Astrocyte (in vitro differentiated cells and primary cell): ENCODE measurements around the gene B2M. TPM values are rescaled to one million over a fixed set of nuclear protein-coding genes. Genes with fewer than 3 reads are reported as not detected.
"Not testable (repeated sequence)": the region's sequence is repeated elsewhere in the genome, so short reads cannot be mapped to it uniquely, and the experiment has no call there.

Experiments used
- DNase-seq: peaks from one replicate; pipeline ENCODE4 v3.0.0-alpha.2; 2010; ENCODE audit warnings: low read depth
- FAIRE-seq: peaks from 2 replicates; lab custom pipeline; 2011; peaks lifted over from hg19 to GRCh38; lab: Jason Lieb, UNC
- H2AFZ ChIP-seq: 2 replicates; pipeline ENCODE4 v1.6.0; 2012; ENCODE audit warnings: low read depth, low read length, inconsistent platforms
- H3K27ac ChIP-seq: 2 replicates; pipeline ENCODE4 v1.5.1; 2011; ENCODE audit warnings: low read depth, low read length, inconsistent platforms
- H3K27me3 ChIP-seq: 2 replicates; pipeline ENCODE4 v1.6.0; 2011; ENCODE audit warnings: low read length, inconsistent platforms; ENCODE audit not compliant: insufficient read depth
- H3K36me3 ChIP-seq: 2 replicates; pipeline ENCODE4 v1.5.1; 2011; ENCODE audit warnings: low read length, inconsistent platforms; ENCODE audit not compliant: insufficient read depth
- H3K4me1 ChIP-seq: 2 replicates; pipeline ENCODE4 v1.5.1; 2011; ENCODE audit warnings: low read length, inconsistent platforms; ENCODE audit not compliant: insufficient read depth
- H3K4me2 ChIP-seq: 2 replicates; pipeline ENCODE4 v1.6.0; 2012; ENCODE audit warnings: low read length, inconsistent platforms
- H3K4me3 ChIP-seq: 2 replicates; pipeline ENCODE4 v1.5.1; 2011; ENCODE audit warnings: low read depth, mild to moderate bottlenecking, low read length, inconsistent platforms; ENCODE audit not compliant: insufficient read depth
- H3K79me2 ChIP-seq: 2 replicates; pipeline ENCODE4 v1.6.0; 2012; ENCODE audit warnings: mild to moderate bottlenecking, low read length, inconsistent platforms; ENCODE audit not compliant: insufficient read depth
- H3K9ac ChIP-seq: 2 replicates; pipeline ENCODE4 v1.6.0; 2012; ENCODE audit warnings: mild to moderate bottlenecking, low read length, inconsistent platforms
- H3K9me3 ChIP-seq: 2 replicates; pipeline ENCODE4 v1.5.1; 2012; ENCODE audit warnings: low read depth, mild to moderate bottlenecking, low read length, inconsistent platforms; ENCODE audit not compliant: insufficient read depth
- H4K20me1 ChIP-seq: 2 replicates; pipeline ENCODE4 v1.6.0; 2012; ENCODE audit warnings: low read length, inconsistent platforms; ENCODE audit not compliant: insufficient read depth
- H3K27ac Mint-ChIP-seq: one replicate; pipeline ENCODE4 v1.8.0; 2021; ENCODE audit warnings: mild to moderate bottlenecking, mixed read lengths; ENCODE audit not compliant: unreplicated experiment
- H3K27me3 Mint-ChIP-seq: one replicate; pipeline ENCODE4 v1.8.0; 2021; ENCODE audit warnings: low read depth, mixed read lengths; ENCODE audit not compliant: unreplicated experiment
- H3K36me3 Mint-ChIP-seq: one replicate; pipeline ENCODE4 v1.8.0; 2021; ENCODE audit warnings: low read depth, mixed read lengths; ENCODE audit not compliant: unreplicated experiment
- H3K4me1 Mint-ChIP-seq: one replicate; pipeline ENCODE4 v1.8.0; 2021; ENCODE audit warnings: low read depth, mixed read lengths; ENCODE audit not compliant: unreplicated experiment
- H3K4me3 Mint-ChIP-seq: one replicate; pipeline ENCODE4 v1.8.0; 2021; ENCODE audit warnings: mild to moderate bottlenecking, moderate library complexity, mixed read lengths; ENCODE audit not compliant: unreplicated experiment
- H3K9me3 Mint-ChIP-seq: one replicate; pipeline ENCODE4 v1.8.0; 2021; ENCODE audit warnings: mild to moderate bottlenecking, mixed read lengths; ENCODE audit not compliant: unreplicated experiment
- CTCF ChIP-seq: IDR thresholded peaks from 2 replicates; pipeline ENCODE4 v1.5.1; 2011; ENCODE audit warnings: low read depth, mild to moderate bottlenecking, inconsistent platforms, low read length, moderate library complexity; ENCODE audit not compliant: insufficient read depth
- EZH2 ChIP-seq: IDR thresholded peaks from 2 replicates; pipeline ENCODE4 v1.6.1; 2012; ENCODE audit warnings: mild to moderate bottlenecking, low read length, inconsistent platforms; ENCODE audit not compliant: insufficient read depth
- total RNA-seq: library from RNA; stranded (reverse); gene quantifications from 2 replicates; pipeline ENCODE4 v1.2.1, GENCODE V29; 2021

B2M gene
- total RNA-seq, 1 donor from 2014 or later: 1,708 TPM

DNA sequence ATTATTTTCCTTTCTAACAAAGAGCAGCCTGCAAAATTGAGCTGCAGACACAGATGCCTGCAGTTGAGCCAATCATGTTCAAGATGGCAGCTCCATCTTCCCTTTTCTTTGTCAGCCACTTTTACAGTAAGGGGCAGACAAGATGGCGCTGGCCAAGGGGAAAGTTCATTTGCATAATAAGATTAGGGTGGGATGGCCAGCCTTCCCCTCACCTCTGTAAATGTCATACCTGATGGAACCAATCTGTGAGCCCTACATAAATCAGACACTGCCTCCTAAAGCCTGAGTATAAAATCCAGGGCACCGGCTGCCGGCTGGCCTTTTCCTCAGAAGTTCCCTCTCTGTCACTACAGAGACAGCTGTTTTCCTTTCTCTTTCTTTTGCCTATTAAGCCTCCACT lies 16.0 kb upstream of the B2M start:
- no peaks in the 10 kb centered on the region for H3K36me3 Mint-ChIP-seq
- Histone ChIP-seq H3K9ac (no peak overlapping the region), H3K9me3 (no peaks in the 10 kb centered on the region), H4K20me1 (no peaks in the 10 kb centered on the region), H3K4me1 (no peaks in the 10 kb centered on the region), H3K27ac (no peak overlapping the region), H3K4me3 (no peak overlapping the region), H3K36me3 (no peaks in the 10 kb centered on the region), H3K79me2 (no peaks in the 10 kb centered on the region), H2AFZ (no peak overlapping the region), H3K27me3 (peaks cover 26% of the 10 kb centered on the region), H3K4me2 (no peak overlapping the region)
- TF ChIP-seq CTCF (no peak), EZH2 (no peak)
- DNase-seq: no peak
- no peak overlapping the region for H3K27ac Mint-ChIP-seq
- no peak for FAIRE-seq
- no peaks in the 10 kb centered on the region for H3K4me1 Mint-ChIP-seq
- H3K9me3 Mint-ChIP-seq: peaks cover 3% of the 10 kb centered on the region
- H3K4me3 Mint-ChIP-seq: no peak overlapping the region
- H3K27me3 Mint-ChIP-seq: peaks cover 2% of the 10 kb centered on the region

DNA sequence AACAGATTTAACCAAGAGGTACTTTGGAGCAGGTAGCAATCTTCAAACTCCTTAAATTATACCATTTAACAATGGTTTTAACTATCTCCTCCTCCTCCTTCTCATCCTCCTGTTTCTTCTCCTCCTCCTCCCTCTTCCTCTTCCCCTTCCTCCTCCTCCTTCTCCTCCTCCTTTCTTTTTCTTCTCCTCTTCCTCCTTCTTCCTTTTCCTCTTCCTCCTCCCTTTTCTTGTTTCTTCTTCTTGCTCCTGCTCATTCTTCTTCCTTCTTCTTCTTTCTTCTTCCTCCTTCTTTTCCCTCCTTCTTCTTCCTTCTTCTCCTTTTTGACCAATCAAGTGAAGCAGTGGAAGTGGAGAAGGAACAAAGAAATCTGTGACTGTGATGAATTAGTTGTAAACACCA lies 14.3 kb upstream of the B2M start:
- TF ChIP-seq CTCF: no peak
- TF ChIP-seq EZH2: no peak
- Mint-ChIP-seq H3K4me3 (no peak overlapping the region), H3K4me1 (no peaks in the 10 kb centered on the region), H3K36me3 (no peaks in the 10 kb centered on the region), H3K27me3 (peaks cover 2% of the 10 kb centered on the region), H3K27ac (no peak overlapping the region), H3K9me3 (peaks cover 9% of the 10 kb centered on the region)
- no peak overlapping the region for H3K27ac ChIP-seq
- no peaks in the 10 kb centered on the region for H3K4me1 ChIP-seq
- H3K36me3 ChIP-seq: no peaks in the 10 kb centered on the region
- no peak overlapping the region for H3K4me2 ChIP-seq
- H3K9ac ChIP-seq: no peak overlapping the region
- no peaks in the 10 kb centered on the region for H3K9me3 ChIP-seq
- H3K27me3 ChIP-seq: peaks cover 26% of the 10 kb centered on the region
- H3K4me3 ChIP-seq: no peak overlapping the region
- H4K20me1 ChIP-seq: no peaks in the 10 kb centered on the region
- no peak for FAIRE-seq
- H2AFZ ChIP-seq: no peak overlapping the region
- no peaks in the 10 kb centered on the region for H3K79me2 ChIP-seq
- no peak for DNase-seq

GRCh38 chr15:44698641-44699040 lies 12.7 kb upstream of the B2M start:
- no peak overlapping the region for H3K27ac Mint-ChIP-seq
- no peak for TF ChIP-seq CTCF
- no peak for TF ChIP-seq EZH2
- no peak for DNase-seq
- FAIRE-seq: no peak
- H3K4me3 Mint-ChIP-seq: no peak overlapping the region
- no peak overlapping the region for H3K4me2 ChIP-seq
- peaks cover 11% of the 10 kb centered on the region for H3K9me3 Mint-ChIP-seq
- no peak overlapping the region for H3K9ac ChIP-seq
- no peak overlapping the region for H3K27ac ChIP-seq
- peaks cover 2% of the 10 kb centered on the region for H3K27me3 Mint-ChIP-seq
- no peaks in the 10 kb centered on the region for H3K4me1 Mint-ChIP-seq
- no peak overlapping the region for H2AFZ ChIP-seq
- no peaks in the 10 kb centered on the region for H3K36me3 ChIP-seq
- H4K20me1 ChIP-seq: no peaks in the 10 kb centered on the region
- no peak overlapping the region for H3K4me3 ChIP-seq
- no peaks in the 10 kb centered on the region for H3K36me3 Mint-ChIP-seq
- no peaks in the 10 kb centered on the region for H3K79me2 ChIP-seq
- H3K4me1 ChIP-seq: no peaks in the 10 kb centered on the region
- H3K9me3 ChIP-seq: no peaks in the 10 kb centered on the region
- H3K27me3 ChIP-seq: peaks cover 23% of the 10 kb centered on the region

DNA sequence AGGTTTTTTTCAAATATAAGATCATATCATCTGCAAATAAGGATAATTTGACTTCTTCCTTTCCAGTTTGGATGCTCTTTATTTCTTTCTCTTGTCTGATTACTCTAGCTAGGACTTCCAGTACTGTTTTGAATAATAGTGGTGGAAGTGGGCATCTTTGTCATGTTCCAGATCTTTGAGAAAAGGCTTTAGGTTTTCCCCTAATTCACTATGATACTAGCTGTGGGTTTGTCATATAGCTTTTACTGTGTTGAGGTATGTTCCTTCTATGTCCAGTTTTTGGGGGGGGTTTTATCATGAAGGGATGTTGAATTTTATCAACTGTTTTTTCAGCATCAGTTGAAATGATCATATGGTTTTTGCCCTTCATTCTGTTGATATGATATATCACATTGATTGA lies 10.6 kb upstream of the B2M start:
- H3K4me1 ChIP-seq, H3K27ac Mint-ChIP-seq, H3K4me3 ChIP-seq, H3K27me3 Mint-ChIP-seq, H3K79me2 ChIP-seq, H3K27ac ChIP-seq, H4K20me1 ChIP-seq, H3K4me1 Mint-ChIP-seq, H3K36me3 ChIP-seq, FAIRE-seq, H3K9me3 ChIP-seq, DNase-seq, H3K9ac ChIP-seq, H3K36me3 Mint-ChIP-seq, H3K4me2 ChIP-seq, H3K4me3 Mint-ChIP-seq, H2AFZ ChIP-seq: not testable (repeated sequence)
- H3K9me3 Mint-ChIP-seq: peaks cover 13% of the 10 kb centered on the region
- peaks cover 21% of the 10 kb centered on the region for H3K27me3 ChIP-seq
